GM18909 (cell line): ENCODE results near the gene GCFC2.
A peak's percentile ranks its signal among the peaks of the same experiment; 100 is the strongest.
"Not testable (repeated sequence)": the region's sequence is repeated elsewhere in the genome, so short reads cannot be mapped to it uniquely, and the experiment has no call there.

Source experiments
- ATAC-seq: cut with Tn5 transposase; IDR thresholded peaks from one replicate; pipeline ENCODE4 v1.9.1; 2021; ENCODE audit warnings: mild to moderate bottlenecking; ENCODE audit not compliant: unreplicated experiment, poor library complexity

Gene GCFC2

DNA sequence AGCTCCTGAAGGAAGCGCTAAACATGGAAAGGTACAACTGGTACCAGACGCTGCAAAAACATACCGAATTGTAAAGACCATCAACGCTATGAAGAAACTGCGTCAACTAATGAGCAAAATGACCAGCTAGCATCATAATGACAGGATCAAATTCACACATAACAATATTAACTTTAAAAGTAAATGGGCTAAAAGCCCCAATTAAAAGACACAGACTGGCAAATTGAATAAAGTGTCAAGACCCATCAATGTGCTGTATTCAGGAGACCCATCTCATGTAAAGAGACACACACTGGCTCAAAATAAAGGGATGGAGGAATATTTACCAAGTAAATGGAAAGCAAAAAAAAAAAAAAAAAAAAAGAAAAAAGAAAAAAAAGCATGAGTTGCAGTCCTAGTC lies 27.3 kb downstream of the GCFC2 start:
- not testable (repeated sequence) for ATAC-seq

DNA sequence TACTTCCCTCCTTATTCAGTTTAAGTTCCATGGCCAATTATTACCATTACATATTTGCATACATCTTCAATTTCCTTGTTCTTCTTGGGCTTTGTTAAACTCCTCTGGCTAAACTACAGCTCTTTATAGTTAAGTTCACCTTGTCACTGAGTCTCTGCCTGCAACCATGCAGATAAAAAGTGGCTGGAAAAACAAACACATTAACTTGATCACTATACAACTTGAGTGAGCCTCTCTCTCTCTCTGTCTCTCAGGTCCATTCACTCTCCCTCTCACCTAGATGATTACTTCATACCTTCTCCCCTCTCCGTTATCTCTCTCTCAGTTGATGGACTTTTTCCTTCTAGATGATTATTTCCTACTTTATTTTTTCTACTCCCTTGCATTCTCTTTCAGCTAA lies 30.3 kb downstream of the GCFC2 start:
- no peak for ATAC-seq

DNA sequence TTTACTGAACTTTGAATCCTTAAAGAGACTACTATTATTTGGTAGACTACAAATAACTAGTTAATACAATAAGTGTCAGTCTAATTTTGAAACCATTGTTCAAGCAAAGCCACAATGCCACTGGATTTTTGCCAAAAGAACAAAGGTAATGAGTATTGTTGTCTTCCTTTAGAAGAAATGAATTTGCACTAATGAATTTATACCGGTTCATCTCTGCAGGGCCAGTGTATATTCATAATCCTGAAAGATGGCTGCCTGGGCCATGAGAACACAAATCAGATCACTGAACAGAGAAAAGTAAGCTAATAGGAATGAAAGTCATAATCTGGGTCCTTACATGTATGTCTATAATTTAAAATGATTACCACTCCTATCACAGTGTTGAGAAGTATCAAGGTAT lies 31.2 kb downstream of the GCFC2 start:
- ATAC-seq, result no peak

DNA sequence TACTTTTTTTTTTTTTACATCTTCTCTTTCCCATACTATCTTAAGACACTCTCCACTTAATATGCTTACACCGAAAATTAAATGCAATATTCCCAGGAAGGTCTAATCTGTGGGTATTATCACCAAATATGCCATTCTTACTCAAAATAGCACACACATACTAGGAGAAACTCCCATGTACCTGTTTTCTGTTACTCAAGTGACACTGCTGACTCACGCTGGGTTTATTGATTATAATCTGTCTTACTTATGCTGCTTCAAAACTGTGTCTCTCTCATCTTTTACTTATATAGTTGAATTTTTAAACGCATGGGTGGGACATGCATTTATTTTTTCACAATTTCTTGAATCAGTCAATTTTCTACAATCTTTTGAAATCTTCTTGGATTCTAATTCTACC lies 34.3 kb downstream of the GCFC2 start:
- ATAC-seq, result no peak

DNA sequence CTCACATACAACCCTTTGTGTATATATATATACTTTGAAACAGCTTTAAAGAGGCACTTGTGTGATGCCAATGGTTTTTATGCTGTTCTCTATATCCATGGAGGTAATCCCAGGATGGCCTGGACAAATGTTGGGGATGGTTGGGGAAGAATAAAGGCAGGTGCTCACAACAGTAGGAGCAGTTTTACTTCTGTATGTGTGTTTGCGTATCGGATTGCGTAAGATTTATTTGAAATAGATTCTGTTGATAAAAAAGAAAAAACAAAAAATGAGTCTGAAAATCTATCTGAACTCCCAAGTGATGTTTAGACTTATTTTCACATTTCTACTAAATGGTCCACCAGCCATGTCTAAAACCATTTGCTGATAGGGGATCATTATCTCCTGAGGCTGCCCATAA lies 34.8 kb downstream of the GCFC2 start:
- ATAC-seq, result no peak

DNA sequence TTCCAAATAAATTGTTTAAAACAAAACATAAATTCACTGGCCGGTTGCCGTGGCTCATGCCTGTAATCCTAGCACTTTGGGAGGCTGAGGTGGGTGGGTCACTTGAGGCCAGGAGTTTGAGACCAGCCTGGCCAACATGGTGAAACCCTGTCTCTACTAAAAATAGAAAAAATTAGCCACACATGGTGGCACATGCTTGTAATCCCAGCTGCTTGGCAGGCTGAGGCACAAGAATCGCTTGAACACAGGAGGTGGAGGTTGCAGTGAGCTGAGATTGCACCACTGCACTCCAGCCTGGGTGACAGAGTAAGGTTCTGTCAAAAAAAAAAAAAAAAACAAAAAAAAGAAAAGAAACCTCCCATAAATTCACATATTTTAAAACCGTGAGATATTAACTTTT lies 35.3 kb downstream of the GCFC2 start:
- ATAC-seq, result not testable (repeated sequence)

DNA sequence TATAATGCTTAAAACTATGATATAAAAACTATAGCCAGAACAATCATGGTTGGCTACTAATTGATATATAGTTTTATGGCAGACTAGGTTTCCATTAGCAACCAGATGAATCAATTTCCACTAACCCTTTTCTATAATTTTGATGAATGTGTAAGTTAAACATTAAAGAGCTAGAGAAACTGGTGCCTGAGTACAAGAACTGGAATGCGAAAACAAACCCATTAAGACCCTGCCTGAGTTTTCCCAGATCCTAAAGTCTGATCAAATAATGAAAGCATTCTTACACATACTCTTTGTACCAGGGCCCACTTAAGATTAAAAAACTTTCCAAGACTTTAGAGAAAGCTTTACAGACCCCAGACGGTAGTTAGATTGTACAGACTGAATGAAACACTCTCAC lies 42.8 kb downstream of the GCFC2 start:
- no peak for ATAC-seq

DNA sequence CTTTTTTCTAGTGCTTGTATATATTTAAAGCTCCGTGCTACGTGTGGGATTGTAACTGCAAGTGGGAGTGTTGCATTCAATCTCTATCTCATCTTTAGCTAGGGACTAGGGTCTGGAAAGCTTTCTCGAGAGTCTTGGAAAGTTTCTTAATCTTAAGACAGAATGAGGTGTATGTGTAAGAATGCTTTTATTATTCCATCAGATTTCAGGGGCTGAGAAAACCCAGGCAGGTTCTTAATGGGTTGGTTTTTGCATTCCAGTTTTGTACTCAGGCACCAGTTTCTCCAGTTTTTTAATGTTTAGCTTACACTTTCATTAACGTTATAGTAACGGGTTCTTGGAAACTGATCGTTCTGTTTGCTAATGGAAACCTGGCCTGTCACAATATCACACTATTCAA lies 43.8 kb downstream of the GCFC2 start:
- no peak for ATAC-seq

DNA sequence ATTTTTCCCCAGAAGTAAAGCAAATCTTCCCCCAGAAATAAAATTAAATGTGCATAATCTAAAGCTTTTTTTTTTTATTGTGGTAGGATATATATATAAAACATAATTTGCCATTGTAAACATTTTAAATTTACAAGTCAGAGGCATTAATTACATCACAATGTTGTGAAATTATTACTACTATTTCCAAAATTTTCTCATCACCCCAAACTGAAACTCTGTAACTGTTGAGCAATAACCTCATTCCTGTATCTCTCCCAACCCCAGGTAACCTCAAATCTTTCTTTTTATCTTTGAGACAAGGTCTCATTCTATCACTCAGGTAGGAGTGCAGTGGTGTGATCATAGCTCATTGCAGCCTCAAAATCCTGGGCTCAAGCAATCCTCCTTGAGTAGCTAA lies 52.9 kb downstream of the GCFC2 start:
- no peak for ATAC-seq

GRCh38 chr2:75656563-75656962 lies 54.2 kb downstream of the GCFC2 start:
- no peak for ATAC-seq

DNA sequence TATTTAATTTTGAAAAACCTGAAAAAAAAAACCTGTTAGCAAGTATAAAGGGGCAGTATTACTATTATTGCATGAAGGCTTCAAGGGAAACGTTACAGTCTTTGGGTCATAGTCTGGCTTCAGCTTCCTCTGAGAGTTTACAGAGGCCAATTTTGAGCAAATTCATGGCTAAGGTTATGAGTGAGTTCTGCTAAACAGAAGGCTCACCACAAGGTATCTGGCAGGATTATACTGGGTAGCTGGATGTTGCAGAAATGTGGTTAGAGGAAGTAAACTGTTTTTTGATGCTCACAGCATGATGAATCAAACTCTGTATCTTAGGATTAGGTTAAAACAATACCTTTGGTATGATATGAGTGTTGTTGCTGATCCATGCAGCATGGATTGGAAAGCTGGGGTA lies 54.9 kb downstream of the GCFC2 start:
- no peak for ATAC-seq

- ATAC-seq, result no peak
Observed at GRCh38 chr2:75654012-75654411, 56.7 kb downstream of the GCFC2 start.

- ATAC-seq, result no peak
Observed at GRCh38 chr2:75647771-75648170, 62.9 kb downstream of the GCFC2 start.

DNA sequence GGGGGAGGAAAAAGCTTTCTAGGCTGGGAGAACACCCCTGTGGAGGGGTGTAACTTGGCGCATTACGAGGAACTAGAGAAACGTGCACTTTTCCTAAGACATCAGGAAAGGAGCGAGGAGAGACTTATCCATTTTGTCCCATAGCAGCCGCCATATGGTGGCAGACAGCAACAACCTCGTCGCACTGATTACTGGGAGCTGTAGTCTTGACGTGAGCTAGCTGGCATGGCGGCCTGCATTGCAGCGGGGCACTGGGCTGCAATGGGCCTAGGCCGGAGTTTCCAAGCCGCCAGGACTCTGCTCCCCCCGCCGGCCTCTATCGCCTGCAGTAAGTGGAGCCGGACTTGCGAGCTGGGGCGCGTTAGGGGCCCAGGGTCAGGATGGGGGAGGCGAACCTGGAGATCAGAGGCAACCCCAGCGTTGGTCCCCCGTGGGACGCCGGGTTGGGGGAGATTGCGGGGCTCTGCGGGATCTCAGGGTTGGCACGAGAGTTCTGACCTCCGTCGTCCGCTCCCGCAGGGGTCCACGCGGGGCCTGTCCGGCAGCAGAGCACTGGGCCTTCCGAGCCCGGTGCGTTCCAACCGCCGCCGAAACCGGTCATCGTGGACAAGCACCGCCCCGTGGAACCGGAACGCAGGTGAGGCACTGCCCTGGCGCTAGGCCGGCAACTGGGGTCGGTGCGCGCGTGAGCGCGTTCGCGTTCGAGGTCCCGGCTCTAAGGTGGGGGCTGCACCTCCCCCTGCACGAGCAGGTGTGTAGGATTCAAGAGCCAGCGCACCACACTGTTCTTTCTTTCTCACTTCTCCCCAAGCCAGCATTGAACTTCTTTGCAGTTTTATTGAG lies 63.9 kb downstream of the GCFC2 start, which contains the start of gene MRPL19:
Gene MRPL19, plus strand, starts transcription at position 201 of the 843 bp plus-strand sequence. Its CDS starts 25 bp downstream, at position 226.
- peak; percentile 98 for ATAC-seq

DNA sequence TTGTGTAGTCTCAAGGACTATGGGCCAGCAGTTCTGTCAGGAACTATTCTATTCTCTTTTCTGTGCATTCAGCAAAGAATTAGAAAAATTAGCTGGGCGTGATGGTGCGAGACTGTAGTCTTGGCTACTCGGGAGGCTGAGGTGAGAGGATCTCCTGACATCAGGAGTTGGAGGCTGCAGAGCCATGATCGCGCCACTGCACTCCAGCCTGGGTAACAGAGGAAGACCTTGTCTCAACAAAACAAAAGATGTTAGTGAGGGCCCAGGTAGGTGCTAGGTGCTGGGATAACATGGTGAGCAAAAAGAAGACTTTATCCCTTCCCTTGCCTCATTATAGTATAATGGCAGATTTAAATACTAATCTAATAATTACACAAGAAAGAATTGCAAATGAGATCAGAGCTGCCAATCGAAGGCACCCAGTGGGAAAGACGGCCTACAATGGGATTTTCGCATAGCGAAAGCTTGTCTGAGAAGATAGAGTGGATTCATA lies 64.6 kb downstream of the GCFC2 start:
- peak; percentile 4 for ATAC-seq

DNA sequence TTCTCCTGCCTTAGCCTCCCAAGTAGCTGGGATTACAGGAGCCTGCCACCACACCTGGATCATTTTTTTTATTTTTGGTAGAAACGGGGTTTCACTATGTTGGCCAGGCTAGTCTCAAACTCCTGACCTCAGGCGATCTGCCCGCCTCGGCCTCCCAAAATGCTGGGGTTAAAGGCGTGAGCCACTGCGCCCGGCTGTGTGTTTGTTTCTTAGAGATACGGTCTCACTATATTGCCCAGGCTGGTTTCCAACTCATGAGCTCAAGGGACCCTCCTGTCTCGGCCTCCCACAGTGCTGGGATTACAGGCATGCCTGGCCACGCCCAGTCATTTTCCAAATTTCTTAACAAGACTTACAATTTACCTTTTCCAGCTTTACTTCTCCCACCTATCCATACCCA lies 65.1 kb downstream of the GCFC2 start:
- no peak for ATAC-seq

DNA sequence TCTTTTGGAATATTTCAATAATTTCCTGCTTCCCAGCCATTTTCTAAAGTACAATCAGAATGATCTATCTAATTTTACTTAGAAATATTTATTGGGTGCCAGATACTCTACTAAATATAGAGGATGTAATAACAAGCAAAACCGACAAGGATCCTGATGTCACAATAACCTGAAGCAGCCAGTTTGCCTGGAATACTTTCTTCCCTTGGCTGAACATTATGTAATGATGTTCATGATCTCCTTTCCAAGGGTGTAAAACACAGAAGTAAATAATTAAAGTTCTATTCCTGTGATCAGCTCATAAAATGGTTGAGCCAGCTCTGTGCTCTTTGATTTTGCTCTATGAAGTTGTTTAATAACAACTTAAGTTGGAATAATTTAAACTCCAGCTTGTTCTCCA lies 66.7 kb downstream of the GCFC2 start:
- ATAC-seq, result no peak

DNA sequence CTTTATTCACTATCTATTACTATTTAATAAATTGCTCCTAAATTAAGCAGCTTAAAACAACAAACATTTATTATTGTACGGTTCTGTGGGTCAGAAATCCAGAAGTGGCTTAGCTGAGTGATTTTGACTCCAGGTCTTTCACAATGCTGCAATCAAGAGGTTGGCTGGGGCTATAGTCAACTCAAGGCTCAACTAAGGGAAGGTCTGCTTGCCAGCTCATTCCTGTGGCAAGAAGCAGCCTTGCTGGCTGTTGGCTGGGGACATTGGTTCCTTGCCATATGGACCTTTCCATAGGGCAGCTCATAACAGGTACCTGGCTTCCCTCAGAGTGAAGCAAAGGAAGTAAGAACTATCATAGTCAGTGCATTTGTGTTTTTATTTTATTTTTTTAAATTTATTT lies 69.1 kb downstream of the GCFC2 start:
- ATAC-seq, result no peak

GRCh38 chr2:75640621-75641121 lies 70.0 kb downstream of the GCFC2 start:
- peak; percentile 99 for ATAC-seq

DNA sequence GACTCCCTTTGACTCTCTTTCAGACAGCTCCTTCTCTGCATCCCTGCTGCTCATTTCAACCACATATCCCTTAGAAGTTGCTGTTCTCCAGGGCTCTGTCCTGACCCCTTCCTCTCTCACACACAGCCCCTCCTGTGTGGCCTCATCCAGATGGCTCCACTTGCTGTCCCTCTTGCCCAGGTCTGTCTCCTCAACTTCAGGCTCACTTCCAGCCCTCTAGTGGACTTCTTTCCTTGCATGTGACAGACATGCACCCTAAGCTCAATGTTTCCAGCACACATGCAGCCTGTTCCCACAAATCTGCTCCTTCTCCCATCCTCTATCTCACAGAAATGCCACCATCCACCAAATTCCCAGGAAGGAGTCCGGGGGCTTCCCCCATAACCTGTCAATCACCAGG lies 73.1 kb downstream of the GCFC2 start:
- ATAC-seq, result no peak

GRCh38 chr2:75634945-75635344 lies 75.8 kb downstream of the GCFC2 start:
- ATAC-seq, result no peak

DNA sequence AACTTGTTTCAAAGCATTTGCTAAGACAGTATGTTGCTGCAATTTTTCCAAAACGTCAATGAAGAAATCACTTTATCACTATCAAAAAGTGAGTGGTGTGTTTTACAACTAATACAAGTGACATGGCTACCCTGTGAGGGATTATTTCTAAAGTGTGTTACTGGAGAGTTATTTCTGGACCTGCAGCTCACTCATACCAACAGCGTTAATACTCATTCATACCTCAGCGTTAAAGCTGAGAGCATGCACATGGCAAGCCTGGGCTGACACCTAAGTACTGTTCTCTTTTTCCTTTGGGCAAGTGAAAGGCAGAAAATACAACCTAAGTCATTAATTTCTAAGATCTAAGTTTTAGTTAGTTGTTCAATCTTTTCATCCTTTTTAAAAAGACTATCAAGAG lies 77.1 kb downstream of the GCFC2 start:
- ATAC-seq, result no peak
